ENCODE measurements around the gene PRICKLE2.

PRICKLE2 gene

DNA sequence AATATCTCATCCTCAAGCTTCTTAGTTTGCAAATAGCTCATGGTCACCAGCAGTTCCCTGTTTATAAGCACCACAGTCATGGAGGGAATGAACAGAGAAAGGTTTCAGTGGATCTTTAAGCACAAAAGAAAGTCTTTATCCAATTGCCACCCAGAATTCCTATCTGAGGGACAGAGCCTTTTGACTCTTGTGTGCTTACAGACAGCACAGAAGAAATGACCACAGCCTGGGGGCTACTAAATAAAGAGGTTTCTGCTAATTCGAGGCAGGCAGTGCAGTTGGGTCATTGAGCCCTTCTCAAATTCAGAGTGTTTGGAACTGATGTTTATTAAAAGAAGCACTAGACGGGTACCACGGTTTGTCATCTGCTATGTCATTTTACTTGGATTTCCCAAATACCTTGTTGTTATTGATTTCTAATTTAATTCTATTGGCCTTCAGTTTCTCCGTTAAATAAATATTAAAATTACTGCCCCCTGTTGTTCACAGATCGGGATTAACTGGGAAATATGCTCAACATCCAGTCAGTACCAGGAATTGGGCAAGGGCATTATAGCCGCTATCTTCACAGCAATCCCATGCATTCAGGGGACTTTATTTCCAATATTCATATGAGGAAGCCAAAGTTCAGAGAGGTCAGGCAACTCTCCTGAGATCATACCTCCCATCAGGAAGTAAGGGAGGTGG, 3.6 kb downstream of the PRICKLE2 start:
- no peak for DNase-seq (ENCODE audit: low read depth)
- H3K4me3 ChIP-seq (ENCODE audit: low read depth, low read length): no peak overlapping the region

GRCh38 chr3:64220161-64220914, 4.9 kb downstream of the PRICKLE2 start:
- H3K4me3 ChIP-seq (ENCODE audit: low read depth, low read length): no peak overlapping the region
- DNase-seq (ENCODE audit: low read depth): no peak
- TF ChIP-seq CTCF (IDR thresholded peaks at IDR 0.05; ENCODE audit: control insufficient read depth, extremely low read depth, insufficient read depth): no peak

More for the DNA sequence above, 3.6 kb downstream of the PRICKLE2 start:
- no peak for TF ChIP-seq CTCF (IDR thresholded peaks at IDR 0.05; ENCODE audit: control insufficient read depth, extremely low read depth, insufficient read depth)

DNA sequence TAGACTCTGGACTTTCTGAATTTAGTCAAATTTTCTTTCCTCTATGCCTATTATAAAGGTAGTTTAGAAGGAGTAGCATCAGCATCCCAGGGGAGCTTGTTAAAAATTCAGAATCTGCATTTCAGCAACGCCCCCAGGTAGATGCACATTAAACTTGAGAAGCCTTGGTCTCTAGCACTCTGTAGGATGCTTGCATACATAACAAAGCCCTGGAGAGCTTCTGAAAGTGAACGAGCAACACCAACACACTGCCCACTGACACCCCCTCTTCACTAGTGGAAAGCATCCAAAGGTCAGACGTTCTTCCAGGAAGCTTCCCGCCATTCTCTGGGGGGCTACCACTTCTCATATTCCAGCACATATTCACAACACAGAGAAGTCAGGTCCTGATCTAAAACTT, 6.5 kb downstream of the PRICKLE2 start:
- no peak for DNase-seq (ENCODE audit: low read depth)
- no peak for TF ChIP-seq CTCF (IDR thresholded peaks at IDR 0.05; ENCODE audit: control insufficient read depth, extremely low read depth, insufficient read depth)
- no peak overlapping the region for H3K4me3 ChIP-seq (ENCODE audit: low read depth, low read length)

DNA sequence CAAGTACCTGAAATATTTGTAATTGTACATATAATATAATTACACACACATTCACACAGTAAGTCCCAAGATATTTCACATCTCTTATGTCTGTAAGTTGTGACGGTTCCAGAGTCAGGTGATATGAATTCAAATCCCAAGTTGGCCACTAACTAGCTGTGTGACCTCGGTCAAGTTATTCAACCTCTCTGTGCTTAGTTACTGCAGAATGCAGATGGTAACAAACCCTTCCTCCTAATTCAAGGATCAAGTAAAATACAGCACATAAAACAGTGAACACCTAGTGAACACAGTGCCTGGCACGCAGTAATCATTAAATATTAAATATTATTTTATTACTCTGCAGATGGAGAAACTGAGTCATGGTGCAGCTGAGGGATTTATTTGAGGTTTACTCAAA, 6.9 kb downstream of the PRICKLE2 start:
- H3K4me3 ChIP-seq (ENCODE audit: low read depth, low read length): no peak overlapping the region
- TF ChIP-seq CTCF (IDR thresholded peaks at IDR 0.05; ENCODE audit: control insufficient read depth, extremely low read depth, insufficient read depth): no peak
- no peak for DNase-seq (ENCODE audit: low read depth)

GRCh38 chr3:64216274-64217147, 8.8 kb downstream of the PRICKLE2 start:
- DNase-seq (ENCODE audit: low read depth): no peak
- no peak overlapping the region for H3K4me3 ChIP-seq (ENCODE audit: low read depth, low read length)
- TF ChIP-seq CTCF (IDR thresholded peaks at IDR 0.05; ENCODE audit: control insufficient read depth, extremely low read depth, insufficient read depth): no peak

- TF ChIP-seq CTCF (IDR thresholded peaks at IDR 0.05; ENCODE audit: control insufficient read depth, extremely low read depth, insufficient read depth): no peak
- no peak overlapping the region for H3K4me3 ChIP-seq (ENCODE audit: low read depth, low read length)
- DNase-seq (ENCODE audit: low read depth): no peak
Observed at GRCh38 chr3:64215559-64215958, 9.7 kb downstream of the PRICKLE2 start.

Measured in LNCaP clone FGC (cell line).